HepG2 (cell line): ENCODE results near the gene CAD. TPM values are rescaled to one million over a fixed set of nuclear protein-coding genes. Genes with fewer than 3 reads are reported as not detected.

Source experiments
- GZF1 ChIP-seq: sonication (generic); formaldehyde crosslinking; IDR thresholded peaks from 2 replicates; pipeline ENCODE4 v1.5.1; 2020; ENCODE audit warnings: mild to moderate bottlenecking, missing genetic modification reagents
- HOXA3 ChIP-seq: sonication (generic); formaldehyde crosslinking; IDR thresholded peaks from 2 replicates; pipeline ENCODE4 v1.5.0; 2020; ENCODE audit warnings: missing genetic modification reagents
- MTA1 ChIP-seq: sonication (generic); formaldehyde crosslinking; IDR thresholded peaks from 2 replicates; pipeline ENCODE4 v1.4.0; 2020; ENCODE audit warnings: missing genetic modification reagents, mild to moderate bottlenecking, borderline replicate concordance
- RFX5 ChIP-seq: IDR thresholded peaks from 2 replicates; pipeline ENCODE4 v1.6.1; 2011; ENCODE audit warnings: low read depth, low read length, improper control_type of control experiment
- RORA ChIP-seq: sonication (generic); formaldehyde crosslinking; IDR thresholded peaks from 2 replicates; pipeline ENCODE4 v1.5.0; 2020; ENCODE audit warnings: mild to moderate bottlenecking, missing genetic modification reagents, moderate library complexity
- SKI ChIP-seq: fragments of 450-650 bp; IDR thresholded peaks from one replicate; pipeline ENCODE4 v1.6.1; 2018; ENCODE audit warnings: mild to moderate bottlenecking; ENCODE audit not compliant: partially characterized antibody
- ZEB1 ChIP-seq: IDR thresholded peaks from 2 replicates; pipeline ENCODE4 v1.6.1; 2012; ENCODE audit warnings: mild to moderate bottlenecking, low read depth, inconsistent platforms; ENCODE audit not compliant: insufficient replicate concordance
- ZFP90 ChIP-seq: sonication (generic); formaldehyde crosslinking; IDR thresholded peaks from 2 replicates; pipeline ENCODE4 v1.8.0; 2022; ENCODE audit warnings: missing genetic modification reagents, mild to moderate bottlenecking, inconsistent platforms, borderline replicate concordance
- polyA plus RNA-seq, 8 experiments: library from polyadenylated mRNA; depleted of rRNA in 3 of 8; stranded (reverse) in 7 of 8; unstranded in 1 of 8; fragments of >200 nt; fragmentation: Illumina TruSeq in 4 of 8; extraction: Trizol in 4 of 8; gene quantifications; 2 replicates each; pipeline versions ENCODE4 v1.2.1 to v1.2.3, GENCODE V29; 2011 to 2016; ENCODE audit warnings: low read depth in 4 of 8, missing spikeins in 1 of 8, mixed read lengths in 1 of 8; ENCODE audit not compliant: insufficient read depth in 1 of 8
- total RNA-seq, 5 experiments: library from RNA; depleted of rRNA; stranded (reverse); fragments of >200 nt; fragmentation: Illumina TruSeq; extraction: Trizol; gene quantifications; 2 replicates each; pipeline ENCODE4 v1.2.3, GENCODE V29; 2016; ENCODE audit warnings: low read depth in 1 of 5
- TF ChIP-seq, protein P1 (sequence below): sonication (generic); formaldehyde crosslinking; IDR thresholded peaks from 2 replicates; pipeline ENCODE4 v1.8.0; 2022; ENCODE audit warnings: missing genetic modification reagents, mild to moderate bottlenecking, moderate library complexity, borderline replicate concordance
- TF ChIP-seq, protein P2 (sequence below): sonication (generic); formaldehyde crosslinking; IDR thresholded peaks from 2 replicates; pipeline ENCODE4 v1.5.1; 2020; ENCODE audit warnings: mild to moderate bottlenecking, missing genetic modification reagents, borderline replicate concordance
- TF ChIP-seq, protein P3 (sequence below): sonication (generic); formaldehyde crosslinking; IDR thresholded peaks from 2 replicates; pipeline ENCODE4 v1.4.0; 2020; ENCODE audit warnings: missing genetic modification reagents, low read depth, mild to moderate bottlenecking, borderline replicate concordance
- TF ChIP-seq, protein P4 (sequence below): conservative IDR thresholded peaks from 2 replicates; pipeline ENCODE4 v1.6.1; 2018; ENCODE audit warnings: missing genetic modification reagents
- TF ChIP-seq, protein P5 (sequence below): sonication (generic); formaldehyde crosslinking; IDR thresholded peaks from 2 replicates; pipeline ENCODE4 v1.4.0; 2020; ENCODE audit warnings: missing genetic modification reagents
- TF ChIP-seq, protein P6 (sequence below): sonication (generic); formaldehyde crosslinking; IDR thresholded peaks from 2 replicates; pipeline ENCODE4 v1.5.1; 2020; ENCODE audit warnings: missing genetic modification reagents, mild to moderate bottlenecking, borderline replicate concordance
- TF ChIP-seq, protein P7 (sequence below): sonication (generic); formaldehyde crosslinking; IDR thresholded peaks from 2 replicates; pipeline ENCODE4 v1.4.0; 2020; ENCODE audit warnings: missing genetic modification reagents

Gene CAD
- total and polyA plus RNA-seq, 2 of the 13 experiments (the other 11 are each of a cell fraction or from before 2014, with no cell fraction given): 21.7 to 37.0 TPM

DNA sequence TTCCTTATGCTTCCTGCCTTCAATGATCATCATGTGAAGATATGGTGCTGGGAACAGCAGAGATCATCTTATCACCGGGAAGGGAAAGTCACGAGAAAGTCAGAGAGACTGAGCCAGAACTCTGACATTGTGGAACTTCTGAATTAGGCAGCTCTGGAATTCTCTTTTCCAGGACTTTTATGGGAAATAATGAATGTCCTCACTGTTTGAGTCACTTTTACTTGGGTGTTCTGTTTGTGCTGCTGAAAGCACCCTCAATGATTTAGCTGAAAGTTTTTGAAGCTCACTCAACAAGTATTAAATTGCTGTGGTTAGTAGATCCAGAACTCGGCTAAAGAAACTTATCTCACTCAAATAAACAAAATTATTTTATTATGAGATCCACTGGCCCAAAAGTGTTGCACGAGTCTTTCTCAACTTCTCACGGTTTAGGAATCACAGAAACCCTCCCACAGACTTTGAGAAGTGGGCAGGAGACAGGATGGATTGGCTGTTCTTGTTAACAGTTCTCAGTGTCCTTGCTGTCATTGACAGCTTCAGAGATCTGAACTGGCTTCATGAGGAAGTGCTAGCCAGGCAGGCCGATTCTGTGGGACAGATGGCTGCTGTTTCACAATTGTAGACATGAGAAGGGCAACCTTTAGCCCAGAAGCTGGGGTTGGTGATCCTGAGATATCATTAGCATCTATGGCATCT is 31.7 kb upstream of the CAD start (continued):
- TF ChIP-seq, protein P1, sequence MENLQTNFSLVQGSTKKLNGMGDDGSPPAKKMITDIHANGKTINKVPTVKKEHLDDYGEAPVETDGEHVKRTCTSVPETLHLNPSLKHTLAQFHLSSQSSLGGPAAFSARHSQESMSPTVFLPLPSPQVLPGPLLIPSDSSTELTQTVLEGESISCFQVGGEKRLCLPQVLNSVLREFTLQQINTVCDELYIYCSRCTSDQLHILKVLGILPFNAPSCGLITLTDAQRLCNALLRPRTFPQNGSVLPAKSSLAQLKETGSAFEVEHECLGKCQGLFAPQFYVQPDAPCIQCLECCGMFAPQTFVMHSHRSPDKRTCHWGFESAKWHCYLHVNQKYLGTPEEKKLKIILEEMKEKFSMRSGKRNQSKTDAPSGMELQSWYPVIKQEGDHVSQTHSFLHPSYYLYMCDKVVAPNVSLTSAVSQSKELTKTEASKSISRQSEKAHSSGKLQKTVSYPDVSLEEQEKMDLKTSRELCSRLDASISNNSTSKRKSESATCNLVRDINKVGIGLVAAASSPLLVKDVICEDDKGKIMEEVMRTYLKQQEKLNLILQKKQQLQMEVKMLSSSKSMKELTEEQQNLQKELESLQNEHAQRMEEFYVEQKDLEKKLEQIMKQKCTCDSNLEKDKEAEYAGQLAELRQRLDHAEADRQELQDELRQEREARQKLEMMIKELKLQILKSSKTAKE: no peak
- no peak for TF ChIP-seq ZFP90 (CRISPR knock-in tag)
- TF ChIP-seq, protein P2, sequence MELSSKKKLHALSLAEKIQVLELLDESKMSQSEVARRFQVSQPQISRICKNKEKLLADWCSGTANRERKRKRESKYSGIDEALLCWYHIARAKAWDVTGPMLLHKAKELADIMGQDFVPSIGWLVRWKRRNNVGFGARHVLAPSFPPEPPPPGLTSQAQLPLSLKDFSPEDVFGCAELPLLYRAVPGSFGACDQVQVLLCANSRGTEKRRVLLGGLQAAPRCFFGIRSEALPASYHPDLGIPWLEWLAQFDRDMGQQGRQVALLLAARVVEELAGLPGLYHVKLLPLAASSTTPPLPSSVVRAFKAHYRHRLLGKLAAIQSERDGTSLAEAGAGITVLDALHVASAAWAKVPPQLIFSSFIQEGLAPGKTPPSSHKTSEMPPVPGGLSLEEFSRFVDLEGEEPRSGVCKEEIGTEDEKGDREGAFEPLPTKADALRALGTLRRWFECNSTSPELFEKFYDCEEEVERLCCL: peak; percentile 66; the same call in 1 of the 2 replicates
- no peak for TF ChIP-seq ZEB1
- TF ChIP-seq MTA1: no peak
- TF ChIP-seq, protein P3, sequence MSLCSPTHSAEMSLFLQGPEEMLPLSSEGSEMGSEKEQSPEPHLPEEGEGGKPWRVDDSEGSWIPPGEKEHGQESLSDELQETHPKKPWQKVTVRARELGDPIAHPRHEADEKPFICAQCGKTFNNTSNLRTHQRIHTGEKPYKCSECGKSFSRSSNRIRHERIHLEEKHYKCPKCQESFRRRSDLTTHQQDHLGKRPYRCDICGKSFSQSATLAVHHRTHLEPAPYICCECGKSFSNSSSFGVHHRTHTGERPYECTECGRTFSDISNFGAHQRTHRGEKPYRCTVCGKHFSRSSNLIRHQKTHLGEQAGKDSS (CRISPR knock-in tag): no peak
- TF ChIP-seq, protein P4, sequence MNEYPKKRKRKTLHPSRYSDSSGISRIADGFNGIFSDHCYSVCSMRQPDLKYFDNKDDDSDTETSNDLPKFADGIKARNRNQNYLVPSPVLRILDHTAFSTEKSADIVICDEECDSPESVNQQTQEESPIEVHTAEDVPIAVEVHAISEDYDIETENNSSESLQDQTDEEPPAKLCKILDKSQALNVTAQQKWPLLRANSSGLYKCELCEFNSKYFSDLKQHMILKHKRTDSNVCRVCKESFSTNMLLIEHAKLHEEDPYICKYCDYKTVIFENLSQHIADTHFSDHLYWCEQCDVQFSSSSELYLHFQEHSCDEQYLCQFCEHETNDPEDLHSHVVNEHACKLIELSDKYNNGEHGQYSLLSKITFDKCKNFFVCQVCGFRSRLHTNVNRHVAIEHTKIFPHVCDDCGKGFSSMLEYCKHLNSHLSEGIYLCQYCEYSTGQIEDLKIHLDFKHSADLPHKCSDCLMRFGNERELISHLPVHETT (CRISPR knock-in tag): no peak
- TF ChIP-seq HOXA3: peak; percentile 44; the same call in 1 of the 2 replicates
- TF ChIP-seq, protein P5, sequence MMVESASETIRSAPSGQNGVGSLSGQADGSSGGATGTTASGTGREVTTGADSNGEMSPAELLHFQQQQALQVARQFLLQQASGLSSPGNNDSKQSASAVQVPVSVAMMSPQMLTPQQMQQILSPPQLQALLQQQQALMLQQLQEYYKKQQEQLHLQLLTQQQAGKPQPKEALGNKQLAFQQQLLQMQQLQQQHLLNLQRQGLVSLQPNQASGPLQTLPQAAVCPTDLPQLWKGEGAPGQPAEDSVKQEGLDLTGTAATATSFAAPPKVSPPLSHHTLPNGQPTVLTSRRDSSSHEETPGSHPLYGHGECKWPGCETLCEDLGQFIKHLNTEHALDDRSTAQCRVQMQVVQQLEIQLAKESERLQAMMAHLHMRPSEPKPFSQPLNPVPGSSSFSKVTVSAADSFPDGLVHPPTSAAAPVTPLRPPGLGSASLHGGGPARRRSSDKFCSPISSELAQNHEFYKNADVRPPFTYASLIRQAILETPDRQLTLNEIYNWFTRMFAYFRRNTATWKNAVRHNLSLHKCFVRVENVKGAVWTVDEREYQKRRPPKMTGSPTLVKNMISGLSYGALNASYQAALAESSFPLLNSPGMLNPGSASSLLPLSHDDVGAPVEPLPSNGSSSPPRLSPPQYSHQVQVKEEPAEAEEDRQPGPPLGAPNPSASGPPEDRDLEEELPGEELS (CRISPR knock-in tag): peak; percentile 39; the same call in 1 of the 2 replicates
- TF ChIP-seq, protein P6, sequence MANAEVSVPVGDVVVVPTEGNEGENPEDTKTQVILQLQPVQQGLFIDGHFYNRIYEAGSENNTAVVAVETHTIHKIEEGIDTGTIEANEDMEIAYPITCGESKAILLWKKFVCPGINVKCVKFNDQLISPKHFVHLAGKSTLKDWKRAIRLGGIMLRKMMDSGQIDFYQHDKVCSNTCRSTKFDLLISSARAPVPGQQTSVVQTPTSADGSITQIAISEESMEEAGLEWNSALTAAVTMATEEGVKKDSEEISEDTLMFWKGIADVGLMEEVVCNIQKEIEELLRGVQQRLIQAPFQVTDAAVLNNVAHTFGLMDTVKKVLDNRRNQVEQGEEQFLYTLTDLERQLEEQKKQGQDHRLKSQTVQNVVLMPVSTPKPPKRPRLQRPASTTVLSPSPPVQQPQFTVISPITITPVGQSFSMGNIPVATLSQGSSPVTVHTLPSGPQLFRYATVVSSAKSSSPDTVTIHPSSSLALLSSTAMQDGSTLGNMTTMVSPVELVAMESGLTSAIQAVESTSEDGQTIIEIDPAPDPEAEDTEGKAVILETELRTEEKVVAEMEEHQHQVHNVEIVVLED (CRISPR knock-in tag): no peak
- TF ChIP-seq RORA (CRISPR knock-in tag): no peak
- 0 out of 2 replicates have a peak, but pooled peaks have one; percentile 68 for TF ChIP-seq GZF1 (CRISPR knock-in tag)
- TF ChIP-seq, protein P7, sequence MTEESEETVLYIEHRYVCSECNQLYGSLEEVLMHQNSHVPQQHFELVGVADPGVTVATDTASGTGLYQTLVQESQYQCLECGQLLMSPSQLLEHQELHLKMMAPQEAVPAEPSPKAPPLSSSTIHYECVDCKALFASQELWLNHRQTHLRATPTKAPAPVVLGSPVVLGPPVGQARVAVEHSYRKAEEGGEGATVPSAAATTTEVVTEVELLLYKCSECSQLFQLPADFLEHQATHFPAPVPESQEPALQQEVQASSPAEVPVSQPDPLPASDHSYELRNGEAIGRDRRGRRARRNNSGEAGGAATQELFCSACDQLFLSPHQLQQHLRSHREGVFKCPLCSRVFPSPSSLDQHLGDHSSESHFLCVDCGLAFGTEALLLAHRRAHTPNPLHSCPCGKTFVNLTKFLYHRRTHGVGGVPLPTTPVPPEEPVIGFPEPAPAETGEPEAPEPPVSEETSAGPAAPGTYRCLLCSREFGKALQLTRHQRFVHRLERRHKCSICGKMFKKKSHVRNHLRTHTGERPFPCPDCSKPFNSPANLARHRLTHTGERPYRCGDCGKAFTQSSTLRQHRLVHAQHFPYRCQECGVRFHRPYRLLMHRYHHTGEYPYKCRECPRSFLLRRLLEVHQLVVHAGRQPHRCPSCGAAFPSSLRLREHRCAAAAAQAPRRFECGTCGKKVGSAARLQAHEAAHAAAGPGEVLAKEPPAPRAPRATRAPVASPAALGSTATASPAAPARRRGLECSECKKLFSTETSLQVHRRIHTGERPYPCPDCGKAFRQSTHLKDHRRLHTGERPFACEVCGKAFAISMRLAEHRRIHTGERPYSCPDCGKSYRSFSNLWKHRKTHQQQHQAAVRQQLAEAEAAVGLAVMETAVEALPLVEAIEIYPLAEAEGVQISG (CRISPR knock-in tag): peak; percentile 48; the same call in 1 of the 2 replicates
- 0 out of 2 replicates have a peak, but pooled peaks have one; percentile 10 for TF ChIP-seq RFX5
- no peak for TF ChIP-seq SKI
